ENCODE data around the gene TP53I11.

DNA sequence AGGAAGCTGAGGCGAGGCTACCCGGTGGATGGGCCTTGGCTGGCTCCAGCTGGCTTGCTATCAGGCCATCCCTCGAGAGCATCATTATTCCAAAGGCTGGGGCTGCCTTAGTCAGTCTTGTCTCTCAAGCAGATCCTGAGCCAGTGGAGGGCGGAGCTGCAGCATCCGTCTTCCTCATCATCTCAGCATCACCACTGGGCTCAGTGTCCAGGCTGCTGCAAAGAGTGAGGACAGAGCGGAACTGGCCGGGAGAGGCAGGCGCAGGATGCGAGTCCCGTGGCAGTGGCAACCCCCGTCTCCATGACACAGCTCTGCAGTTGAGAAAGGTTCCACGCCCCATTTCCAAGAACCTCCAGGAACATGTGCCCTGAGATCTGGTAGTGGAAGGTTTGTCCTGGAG lies 4.4 kb downstream of the TP53I11 start:
- TF ChIP-seq POLR2A (IDR thresholded peaks at IDR 0.05; ENCODE audit: low read depth, low read length) (no peak), POLR2AphosphoS5 (IDR thresholded peaks at IDR 0.05; ENCODE audit: low read depth, low read length) (no peak), TAF1 (IDR thresholded peaks at IDR 0.05; ENCODE audit: borderline replicate concordance, low read depth, low read length) (no peak)
